Measurements from ENCODE around the gene REEP1. TPM values are rescaled to one million over a fixed set of nuclear protein-coding genes. Genes with fewer than 3 reads are reported as not detected.

The REEP1 gene
- total and polyA plus RNA-seq, 2 of the 8 experiments (the other 6 are each of a cell fraction or from before 2014, with no cell fraction given) = 0.74 to 1.5 TPM

- Histone ChIP-seq H2BK20ac (ENCODE audit: low read length) (no peak overlapping the region), H3K9me3 (ENCODE audit: insufficient read depth in 2 of 2, low read depth in 1 of 2, low read length in 1 of 2) (peaks cover 3 to 11% of the 10 kb centered on the region in 2 experiments; a peak in 3 of 4 replicates), H3K23ac (ENCODE audit: insufficient read length) (no peak overlapping the region), H3K79me2 (ENCODE audit: control insufficient read depth in 1 of 2, insufficient read depth in 2 of 2, low read length in 2 of 2) (no peaks in the 10 kb centered on the region), H2BK120ac (replicated peaks; ENCODE audit: low read depth, low read length) (no peak overlapping the region), H4K20me1 (replicated peaks in 1 of 2; ENCODE audit: control insufficient read depth in 1 of 2, insufficient read depth in 2 of 2, low read length in 2 of 2) (no peaks in the 10 kb centered on the region), H3K4me1 (replicated peaks in 1 of 4; ENCODE audit: control insufficient read depth in 3 of 4, insufficient read depth in 4 of 4, low read length in 3 of 4) (peaks cover 0 to 5% (median 0%) of the 10 kb centered on the region in 4 experiments; a peak in 2 of 7 replicates), H4K91ac (replicated peaks; ENCODE audit: insufficient read length, low read length) (no peak overlapping the region), H3K4ac (replicated peaks; ENCODE audit: insufficient read length, low read depth, low read length) (no peak overlapping the region), H4K8ac (ENCODE audit: extremely low read depth, insufficient read depth, low read length) (peak overlapping the region; percentile 36; the same call in 1 of the 2 replicates), H3K79me1 (ENCODE audit: low read depth, low read length) (no peaks in the 10 kb centered on the region), H3K36me3 (ENCODE audit: control insufficient read depth in 2 of 4, insufficient read depth in 4 of 4, low read length in 3 of 4) (no peaks in the 10 kb centered on the region), H3K18ac (ENCODE audit: extremely low read depth, low read length) (0 out of 2 replicates have a peak overlapping the region, but pooled peaks have one; percentile 71), H2AK5ac (ENCODE audit: low read depth, low read length) (no peak overlapping the region), H3K9ac (replicated peaks in 1 of 4; ENCODE audit: extremely low read depth in 1 of 4, low read depth in 3 of 4, low read length in 3 of 4) (no peak overlapping the region), H3K23me2 (ENCODE audit: low read depth, low read length) (no peaks in the 10 kb centered on the region), H3K27ac (ENCODE audit: low read depth, low read length) (no peak overlapping the region), H3K14ac (ENCODE audit: insufficient read length) (no peak overlapping the region), H2BK15ac (ENCODE audit: low read length) (no peak overlapping the region), H2BK12ac (ENCODE audit: low read depth, low read length) (no peak overlapping the region), H3K4me3 (ENCODE audit: extremely low read depth in 1 of 4, insufficient read depth in 2 of 4, low read depth in 3 of 4, low read length in 4 of 4) (no peak overlapping the region), H2AFZ (ENCODE audit: low read length) (no peak overlapping the region), H2BK5ac (ENCODE audit: low read depth, low read length) (no peak overlapping the region; the same call in 1 of the 2 replicates), H3K27me3 (replicated peaks in 1 of 4; ENCODE audit: control insufficient read depth in 3 of 4, extremely low read depth in 1 of 4, insufficient read depth in 3 of 4, low read length in 3 of 4) (no peaks in the 10 kb centered on the region), H3K4me2 (ENCODE audit: insufficient read depth in 1 of 2, low read depth in 2 of 2, low read length in 2 of 2) (no peak overlapping the region), H4K5ac (ENCODE audit: insufficient read length, low read depth, low read length) (no peak overlapping the region), H3K56ac (replicated peaks; ENCODE audit: insufficient read length, low read depth, low read length) (no peak overlapping the region)
- FAIRE-seq (no peak), DNase-seq (ENCODE audit: low read depth in 1 of 2, low spot score in 2 of 2) (no peak)
- ChIA-PET CTCF (ENCODE audit: partially characterized antibody) (interaction anchor here (1.2 kb wide), 1 partner anchor 52 kb away, joined by 3 read pairs; no protein-coding TSS in a partner anchor), POLR2A (ENCODE audit: partially characterized antibody) (no interaction called here)
- 95% methylated on average over 3 of the region's 3 CpGs; no CpG with 5 or more reads in 1 of the 2 experiments for WGBS, 2 experiments (ENCODE audit: extremely low coverage in 1 of 2, insufficient coverage in 1 of 2, insufficient read length in 1 of 2, insufficient replicate concordance in 2 of 2, low coverage in 1 of 2, low lambda C conversion rate in 2 of 2, missing lambda C conversion rate in 1 of 2)
- TF ChIP-seq SIRT6 (IDR thresholded peaks at IDR 0.05; ENCODE audit: low read length) = no peak
- TF ChIP-seq HDAC2 (IDR thresholded peaks at IDR 0.05; ENCODE audit: borderline replicate concordance in 1 of 2, low read depth in 2 of 2, low read length in 2 of 2) = no peak
- no peak for TF ChIP-seq CEBPB (IDR thresholded peaks at IDR 0.05; ENCODE audit: low read depth, low read length)
- no peak for TF ChIP-seq SAP30 (IDR thresholded peaks at IDR 0.05; ENCODE audit: insufficient read depth, insufficient replicate concordance, low read length)
- TF ChIP-seq JUND (IDR thresholded peaks at IDR 0.05; ENCODE audit: low read length) = no peak
- no peak for TF ChIP-seq SIN3A (conservative IDR thresholded peaks at IDR 0.05 in 1 of 2, IDR thresholded peaks at IDR 0.05 in 1 of 2; ENCODE audit: low read depth in 1 of 2, low read length in 2 of 2)
- TF ChIP-seq, protein P1, sequence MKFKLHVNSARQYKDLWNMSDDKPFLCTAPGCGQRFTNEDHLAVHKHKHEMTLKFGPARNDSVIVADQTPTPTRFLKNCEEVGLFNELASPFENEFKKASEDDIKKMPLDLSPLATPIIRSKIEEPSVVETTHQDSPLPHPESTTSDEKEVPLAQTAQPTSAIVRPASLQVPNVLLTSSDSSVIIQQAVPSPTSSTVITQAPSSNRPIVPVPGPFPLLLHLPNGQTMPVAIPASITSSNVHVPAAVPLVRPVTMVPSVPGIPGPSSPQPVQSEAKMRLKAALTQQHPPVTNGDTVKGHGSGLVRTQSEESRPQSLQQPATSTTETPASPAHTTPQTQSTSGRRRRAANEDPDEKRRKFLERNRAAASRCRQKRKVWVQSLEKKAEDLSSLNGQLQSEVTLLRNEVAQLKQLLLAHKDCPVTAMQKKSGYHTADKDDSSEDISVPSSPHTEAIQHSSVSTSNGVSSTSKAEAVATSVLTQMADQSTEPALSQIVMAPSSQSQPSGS (IDR thresholded peaks at IDR 0.05; ENCODE audit: low read length) = no peak
- TF ChIP-seq NANOG (IDR thresholded peaks at IDR 0.05; ENCODE audit: insufficient read depth, low read depth, low read length, poor library complexity, severe bottlenecking) = no peak
- TF ChIP-seq, protein P2, sequence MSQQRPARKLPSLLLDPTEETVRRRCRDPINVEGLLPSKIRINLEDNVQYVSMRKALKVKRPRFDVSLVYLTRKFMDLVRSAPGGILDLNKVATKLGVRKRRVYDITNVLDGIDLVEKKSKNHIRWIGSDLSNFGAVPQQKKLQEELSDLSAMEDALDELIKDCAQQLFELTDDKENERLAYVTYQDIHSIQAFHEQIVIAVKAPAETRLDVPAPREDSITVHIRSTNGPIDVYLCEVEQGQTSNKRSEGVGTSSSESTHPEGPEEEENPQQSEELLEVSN (IDR thresholded peaks at IDR 0.05) = no peak
- TF ChIP-seq GABPA (IDR thresholded peaks at IDR 0.05; ENCODE audit: borderline replicate concordance, insufficient read depth, low read length) = no peak
- no peak for TF ChIP-seq CBX5 (IDR thresholded peaks at IDR 0.05; ENCODE audit: low read depth, low read length)
Observed at GRCh38 chr2:86274918-86275275, 62.5 kb downstream of the REEP1 start.

Data from H1 (cell line).